Measurements from ENCODE around the gene AMER1. TPM values are rescaled to one million over a fixed set of nuclear protein-coding genes. Genes with fewer than 3 reads are reported as not detected.
A peak's percentile ranks its signal among the peaks of the same experiment; 100 is the strongest.

AMER1 gene
- polyA plus RNA-seq, 1 donor (not counting 4 experiments of a cell fraction or from before 2014, with no cell fraction given), result 1.3 TPM

DNA sequence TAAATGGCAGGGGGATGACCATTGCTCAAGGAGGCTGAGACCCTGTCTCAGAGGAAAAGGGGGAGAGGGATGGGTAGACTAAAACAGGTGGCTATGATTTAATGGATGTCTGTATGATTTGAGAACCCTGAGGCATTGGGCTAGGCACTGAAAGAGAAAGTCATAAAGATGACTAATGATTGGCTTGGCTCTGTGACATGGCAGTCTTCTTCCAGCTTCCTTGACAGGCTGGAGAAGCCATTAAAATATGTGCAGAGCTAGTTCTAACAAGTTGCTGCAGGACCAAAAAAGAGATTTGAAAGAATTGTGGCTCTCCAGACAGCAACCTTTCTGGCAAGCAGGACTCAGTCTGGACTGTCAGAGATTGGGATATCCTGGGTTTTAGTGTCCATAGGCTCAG, 53.6 kb downstream of the AMER1 start:
- DNase-seq (ENCODE audit: low read depth, low spot score) (peak; percentile 4), FAIRE-seq (no peak)
- Histone ChIP-seq H3K4me3 (ENCODE audit: control insufficient read depth in 2 of 3, extremely low read depth in 1 of 3, insufficient read depth in 2 of 3, low read depth in 1 of 3, low read length in 3 of 3) (no peak overlapping the region), H4K20me1 (ENCODE audit: control insufficient read depth, extremely low read depth, insufficient read depth, low read length) (no peaks in the 10 kb centered on the region), H2AFZ (ENCODE audit: control insufficient read depth, low read length) (no peak overlapping the region), H3K27me3 (ENCODE audit: control insufficient read depth, extremely low read depth, insufficient read depth, low read length) (no peaks in the 10 kb centered on the region), H3K9me1 (ENCODE audit: control insufficient read depth, extremely low read depth, insufficient read depth, low read length) (no peaks in the 10 kb centered on the region), H3K27ac (ENCODE audit: control insufficient read depth, insufficient read depth, low read length) (no peak overlapping the region), H3K4me2 (ENCODE audit: control insufficient read depth, extremely low read depth, insufficient read depth, low read depth, low read length) (no peak overlapping the region), H3K9ac (ENCODE audit: control insufficient read depth, extremely low read depth, insufficient read depth, low read length) (no peak overlapping the region), H3K4me1 (ENCODE audit: control insufficient read depth, extremely low read depth, insufficient read depth, low read length) (peaks cover 5% of the 10 kb centered on the region), H3K9me3 (ENCODE audit: control insufficient read depth, low read depth, low read length) (no peaks in the 10 kb centered on the region), H3K79me2 (ENCODE audit: control insufficient read depth, insufficient read depth, low read length) (no peaks in the 10 kb centered on the region), H3K36me3 (ENCODE audit: control insufficient read depth in 2 of 2, extremely low read depth in 1 of 2, insufficient read depth in 2 of 2, low read length in 2 of 2) (no peaks in the 10 kb centered on the region)
- dilution Hi-C loops (cut with MboI; ENCODE audit: extremely low pct_ligation_motif_present, low sequenced_read_pairs), result no loop called here
- TF ChIP-seq, protein P1, sequence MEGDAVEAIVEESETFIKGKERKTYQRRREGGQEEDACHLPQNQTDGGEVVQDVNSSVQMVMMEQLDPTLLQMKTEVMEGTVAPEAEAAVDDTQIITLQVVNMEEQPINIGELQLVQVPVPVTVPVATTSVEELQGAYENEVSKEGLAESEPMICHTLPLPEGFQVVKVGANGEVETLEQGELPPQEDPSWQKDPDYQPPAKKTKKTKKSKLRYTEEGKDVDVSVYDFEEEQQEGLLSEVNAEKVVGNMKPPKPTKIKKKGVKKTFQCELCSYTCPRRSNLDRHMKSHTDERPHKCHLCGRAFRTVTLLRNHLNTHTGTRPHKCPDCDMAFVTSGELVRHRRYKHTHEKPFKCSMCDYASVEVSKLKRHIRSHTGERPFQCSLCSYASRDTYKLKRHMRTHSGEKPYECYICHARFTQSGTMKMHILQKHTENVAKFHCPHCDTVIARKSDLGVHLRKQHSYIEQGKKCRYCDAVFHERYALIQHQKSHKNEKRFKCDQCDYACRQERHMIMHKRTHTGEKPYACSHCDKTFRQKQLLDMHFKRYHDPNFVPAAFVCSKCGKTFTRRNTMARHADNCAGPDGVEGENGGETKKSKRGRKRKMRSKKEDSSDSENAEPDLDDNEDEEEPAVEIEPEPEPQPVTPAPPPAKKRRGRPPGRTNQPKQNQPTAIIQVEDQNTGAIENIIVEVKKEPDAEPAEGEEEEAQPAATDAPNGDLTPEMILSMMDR (optimal IDR thresholded peaks at IDR 0.05 in 1 of 3, IDR thresholded peaks at IDR 0.05 in 1 of 3, conservative IDR thresholded peaks at IDR 0.05 in 1 of 3; ENCODE audit: extremely low read depth in 1 of 3, insufficient read depth in 2 of 3, low read length in 3 of 3), result no peak
- no peak for TF ChIP-seq EZH2 (IDR thresholded peaks at IDR 0.05; ENCODE audit: low read length)

DNA sequence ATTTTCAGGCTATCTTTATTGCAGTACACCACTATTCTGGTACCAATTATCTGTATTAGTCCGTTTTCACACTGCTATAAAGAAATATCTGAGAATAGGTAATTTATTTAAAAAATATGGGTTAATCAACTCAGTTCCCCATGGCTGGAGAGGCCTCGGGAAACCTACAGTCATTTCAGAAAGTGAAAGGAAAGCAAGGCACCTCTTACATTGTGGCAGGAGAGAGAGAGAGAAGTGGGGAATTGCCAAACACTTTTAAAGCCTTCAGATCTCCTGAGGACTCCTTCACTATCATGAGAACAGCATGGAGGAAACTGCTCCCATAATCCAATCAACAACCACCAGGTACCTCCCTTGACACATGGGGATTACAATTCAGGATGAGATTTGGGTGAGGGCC, 54.7 kb downstream of the AMER1 start:
- Histone ChIP-seq H3K4me2 (ENCODE audit: control insufficient read depth, extremely low read depth, insufficient read depth, low read depth, low read length) (no peak overlapping the region), H3K9me3 (ENCODE audit: control insufficient read depth, low read depth, low read length) (no peaks in the 10 kb centered on the region), H3K27me3 (ENCODE audit: control insufficient read depth, extremely low read depth, insufficient read depth, low read length) (no peaks in the 10 kb centered on the region), H3K4me1 (ENCODE audit: control insufficient read depth, extremely low read depth, insufficient read depth, low read length) (peaks cover 5% of the 10 kb centered on the region), H3K9ac (ENCODE audit: control insufficient read depth, extremely low read depth, insufficient read depth, low read length) (no peak overlapping the region), H3K9me1 (ENCODE audit: control insufficient read depth, extremely low read depth, insufficient read depth, low read length) (no peaks in the 10 kb centered on the region), H3K4me3 (ENCODE audit: control insufficient read depth in 2 of 3, extremely low read depth in 1 of 3, insufficient read depth in 2 of 3, low read depth in 1 of 3, low read length in 3 of 3) (no peak overlapping the region), H2AFZ (ENCODE audit: control insufficient read depth, low read length) (no peak overlapping the region), H3K79me2 (ENCODE audit: control insufficient read depth, insufficient read depth, low read length) (no peaks in the 10 kb centered on the region), H3K27ac (ENCODE audit: control insufficient read depth, insufficient read depth, low read length) (no peak overlapping the region), H3K36me3 (ENCODE audit: control insufficient read depth in 2 of 2, extremely low read depth in 1 of 2, insufficient read depth in 2 of 2, low read length in 2 of 2) (no peaks in the 10 kb centered on the region), H4K20me1 (ENCODE audit: control insufficient read depth, extremely low read depth, insufficient read depth, low read length) (no peaks in the 10 kb centered on the region)
- dilution Hi-C loops (cut with MboI; ENCODE audit: extremely low pct_ligation_motif_present, low sequenced_read_pairs), result no loop called here
- DNase-seq (ENCODE audit: low read depth, low spot score) (no peak), FAIRE-seq (no peak)
- TF ChIP-seq EZH2 (IDR thresholded peaks at IDR 0.05; ENCODE audit: low read length), result no peak
- TF ChIP-seq, protein P1 (optimal IDR thresholded peaks at IDR 0.05 in 1 of 3, IDR thresholded peaks at IDR 0.05 in 1 of 3, conservative IDR thresholded peaks at IDR 0.05 in 1 of 3; ENCODE audit: extremely low read depth in 1 of 3, insufficient read depth in 2 of 3, low read length in 3 of 3), result no peak

Small RNA genes within 50 kb of the gene (small RNA-seq; reads per million reads assigned to genes)
- gene RN7SL799P (ENCODE audit: insufficient read length in 3 of 3, low read depth in 3 of 3, low replicate concordance in 1 of 3), result 0 reads per million in 3 experiments

Other genes starting within 250 kb of the AMER1 start
- gene ASB12, start 24.9 kb upstream of the AMER1 start, polyA plus RNA-seq, result 0.09 TPM in 1 of 3 replicates, not detected in the others
- 0.99 to 1.1 TPM (median 1.1 TPM) in 3 replicates for gene MTMR8, start 189.7 kb upstream of the AMER1 start, polyA plus RNA-seq

All from keratinocyte (primary cell).